Measurements from ENCODE around the gene ETS1. TPM values are rescaled to one million over a fixed set of nuclear protein-coding genes. Genes with fewer than 3 reads are reported as not detected.

The ETS1 gene
- total RNA-seq, 3 donors from 2014 or later (not counting 1 experiment from before 2014, with no cell fraction given), result 532 to 684 (median 589) TPM

- Histone ChIP-seq H3K27ac (ENCODE audit: low read length) (peak overlapping the region; percentile 83), H3K4me1 (ENCODE audit: control insufficient read depth, insufficient read depth, low read length) (peaks cover 72% of the 10 kb centered on the region), H3K27me3 (ENCODE audit: control insufficient read depth, insufficient read depth, low read length) (no peaks in the 10 kb centered on the region), H3K36me3 (ENCODE audit: control insufficient read depth, insufficient read depth, low read length) (no peaks in the 10 kb centered on the region), H3K4me3 (ENCODE audit: low read length) (no peak overlapping the region), H3K9me3 (ENCODE audit: control insufficient read depth, insufficient read depth, low read length) (no peaks in the 10 kb centered on the region)
- Mint-ChIP-seq H3K9me3 (no peaks in the 10 kb centered on the region), H3K4me3 (peak overlapping the region; percentile 84), H3K4me1 (peaks cover 79 to 92% of the 10 kb centered on the region in 2 donors), H3K36me3 (no peaks in the 10 kb centered on the region), H3K27me3 (ENCODE audit: low read depth in 2 of 2) (no peaks in the 10 kb centered on the region), H3K27ac (peak overlapping the region; percentile 93 to 97)
- TF ChIP-seq CTCF (IDR thresholded peaks at IDR 0.05), result no peak
- DNase-seq (no peak), ATAC-seq (no peak)
- 92% methylated on average over 16 of the region's 16 CpGs for WGBS (ENCODE audit: insufficient coverage)
- intact Hi-C loops (cut with micrococcal nuclease), result no loop called here
Observed at GRCh38 chr11:128626913-128627665, 39.7 kb upstream of the ETS1 start.

GRCh38 chr11:128625746-128626145, 38.4 kb upstream of the ETS1 start:
- 90% methylated on average over 2 of the region's 2 CpGs for WGBS (ENCODE audit: insufficient coverage)
- Mint-ChIP-seq H3K27me3 (ENCODE audit: low read depth in 2 of 2) (no peaks in the 10 kb centered on the region), H3K36me3 (no peaks in the 10 kb centered on the region), H3K4me3 (peak overlapping the region; percentile 78), H3K27ac (peak overlapping the region; percentile 93 to 97), H3K4me1 (peaks cover 76 to 81% of the 10 kb centered on the region in 2 donors), H3K9me3 (no peaks in the 10 kb centered on the region)
- intact Hi-C loops (cut with micrococcal nuclease), result no loop called here
- ATAC-seq (no peak), DNase-seq (peak in 1 of 2 donors; percentile 25)
- Histone ChIP-seq H3K27ac (ENCODE audit: low read length) (peak overlapping the region; percentile 83), H3K36me3 (ENCODE audit: control insufficient read depth, insufficient read depth, low read length) (no peaks in the 10 kb centered on the region), H3K4me3 (ENCODE audit: low read length) (no peak overlapping the region), H3K9me3 (ENCODE audit: control insufficient read depth, insufficient read depth, low read length) (no peaks in the 10 kb centered on the region), H3K4me1 (ENCODE audit: control insufficient read depth, insufficient read depth, low read length) (peaks cover 67% of the 10 kb centered on the region), H3K27me3 (ENCODE audit: control insufficient read depth, insufficient read depth, low read length) (no peaks in the 10 kb centered on the region)
- no peak for TF ChIP-seq CTCF (IDR thresholded peaks at IDR 0.05)

- H3K27ac ChIP-seq (ENCODE audit: low read length), result peak overlapping the region; percentile 83
- ATAC-seq (no peak), DNase-seq (peak in 1 of 2 donors; percentile 25)
- H3K4me1 ChIP-seq (ENCODE audit: control insufficient read depth, insufficient read depth, low read length), result peaks cover 66% of the 10 kb centered on the region
- peaks cover 76 to 81% of the 10 kb centered on the region in 2 donors for H3K4me1 Mint-ChIP-seq
- peak overlapping the region; percentile 93 to 97 for H3K27ac Mint-ChIP-seq
- no peaks in the 10 kb centered on the region for H3K9me3 ChIP-seq (ENCODE audit: control insufficient read depth, insufficient read depth, low read length)
- TF ChIP-seq CTCF (IDR thresholded peaks at IDR 0.05), result no peak
- H3K27me3 ChIP-seq (ENCODE audit: control insufficient read depth, insufficient read depth, low read length), result no peaks in the 10 kb centered on the region
- 52% methylated on average over 8 of the region's 8 CpGs for WGBS (ENCODE audit: insufficient coverage)
- no peak overlapping the region for H3K4me3 ChIP-seq (ENCODE audit: low read length)
- no peaks in the 10 kb centered on the region for H3K36me3 Mint-ChIP-seq
- no peaks in the 10 kb centered on the region for H3K27me3 Mint-ChIP-seq (ENCODE audit: low read depth in 2 of 2)
- H3K36me3 ChIP-seq (ENCODE audit: control insufficient read depth, insufficient read depth, low read length), result no peaks in the 10 kb centered on the region
- peak overlapping the region; percentile 78 for H3K4me3 Mint-ChIP-seq
- H3K9me3 Mint-ChIP-seq, result no peaks in the 10 kb centered on the region
- intact Hi-C loops (cut with micrococcal nuclease), result no loop called here
Observed at GRCh38 chr11:128625326-128625725, 38.0 kb upstream of the ETS1 start.
